ENCODE measurements around the gene RPS21. TPM values are rescaled to one million over a fixed set of nuclear protein-coding genes. Genes with fewer than 3 reads are reported as not detected.

RPS21 gene
- total and polyA plus RNA-seq, 9 of the 15 experiments (the other 6 are each of a cell fraction or from before 2014, with no cell fraction given): 1,380 to 5,647 (median 3,091) TPM

- TF ChIP-seq, protein P1, sequence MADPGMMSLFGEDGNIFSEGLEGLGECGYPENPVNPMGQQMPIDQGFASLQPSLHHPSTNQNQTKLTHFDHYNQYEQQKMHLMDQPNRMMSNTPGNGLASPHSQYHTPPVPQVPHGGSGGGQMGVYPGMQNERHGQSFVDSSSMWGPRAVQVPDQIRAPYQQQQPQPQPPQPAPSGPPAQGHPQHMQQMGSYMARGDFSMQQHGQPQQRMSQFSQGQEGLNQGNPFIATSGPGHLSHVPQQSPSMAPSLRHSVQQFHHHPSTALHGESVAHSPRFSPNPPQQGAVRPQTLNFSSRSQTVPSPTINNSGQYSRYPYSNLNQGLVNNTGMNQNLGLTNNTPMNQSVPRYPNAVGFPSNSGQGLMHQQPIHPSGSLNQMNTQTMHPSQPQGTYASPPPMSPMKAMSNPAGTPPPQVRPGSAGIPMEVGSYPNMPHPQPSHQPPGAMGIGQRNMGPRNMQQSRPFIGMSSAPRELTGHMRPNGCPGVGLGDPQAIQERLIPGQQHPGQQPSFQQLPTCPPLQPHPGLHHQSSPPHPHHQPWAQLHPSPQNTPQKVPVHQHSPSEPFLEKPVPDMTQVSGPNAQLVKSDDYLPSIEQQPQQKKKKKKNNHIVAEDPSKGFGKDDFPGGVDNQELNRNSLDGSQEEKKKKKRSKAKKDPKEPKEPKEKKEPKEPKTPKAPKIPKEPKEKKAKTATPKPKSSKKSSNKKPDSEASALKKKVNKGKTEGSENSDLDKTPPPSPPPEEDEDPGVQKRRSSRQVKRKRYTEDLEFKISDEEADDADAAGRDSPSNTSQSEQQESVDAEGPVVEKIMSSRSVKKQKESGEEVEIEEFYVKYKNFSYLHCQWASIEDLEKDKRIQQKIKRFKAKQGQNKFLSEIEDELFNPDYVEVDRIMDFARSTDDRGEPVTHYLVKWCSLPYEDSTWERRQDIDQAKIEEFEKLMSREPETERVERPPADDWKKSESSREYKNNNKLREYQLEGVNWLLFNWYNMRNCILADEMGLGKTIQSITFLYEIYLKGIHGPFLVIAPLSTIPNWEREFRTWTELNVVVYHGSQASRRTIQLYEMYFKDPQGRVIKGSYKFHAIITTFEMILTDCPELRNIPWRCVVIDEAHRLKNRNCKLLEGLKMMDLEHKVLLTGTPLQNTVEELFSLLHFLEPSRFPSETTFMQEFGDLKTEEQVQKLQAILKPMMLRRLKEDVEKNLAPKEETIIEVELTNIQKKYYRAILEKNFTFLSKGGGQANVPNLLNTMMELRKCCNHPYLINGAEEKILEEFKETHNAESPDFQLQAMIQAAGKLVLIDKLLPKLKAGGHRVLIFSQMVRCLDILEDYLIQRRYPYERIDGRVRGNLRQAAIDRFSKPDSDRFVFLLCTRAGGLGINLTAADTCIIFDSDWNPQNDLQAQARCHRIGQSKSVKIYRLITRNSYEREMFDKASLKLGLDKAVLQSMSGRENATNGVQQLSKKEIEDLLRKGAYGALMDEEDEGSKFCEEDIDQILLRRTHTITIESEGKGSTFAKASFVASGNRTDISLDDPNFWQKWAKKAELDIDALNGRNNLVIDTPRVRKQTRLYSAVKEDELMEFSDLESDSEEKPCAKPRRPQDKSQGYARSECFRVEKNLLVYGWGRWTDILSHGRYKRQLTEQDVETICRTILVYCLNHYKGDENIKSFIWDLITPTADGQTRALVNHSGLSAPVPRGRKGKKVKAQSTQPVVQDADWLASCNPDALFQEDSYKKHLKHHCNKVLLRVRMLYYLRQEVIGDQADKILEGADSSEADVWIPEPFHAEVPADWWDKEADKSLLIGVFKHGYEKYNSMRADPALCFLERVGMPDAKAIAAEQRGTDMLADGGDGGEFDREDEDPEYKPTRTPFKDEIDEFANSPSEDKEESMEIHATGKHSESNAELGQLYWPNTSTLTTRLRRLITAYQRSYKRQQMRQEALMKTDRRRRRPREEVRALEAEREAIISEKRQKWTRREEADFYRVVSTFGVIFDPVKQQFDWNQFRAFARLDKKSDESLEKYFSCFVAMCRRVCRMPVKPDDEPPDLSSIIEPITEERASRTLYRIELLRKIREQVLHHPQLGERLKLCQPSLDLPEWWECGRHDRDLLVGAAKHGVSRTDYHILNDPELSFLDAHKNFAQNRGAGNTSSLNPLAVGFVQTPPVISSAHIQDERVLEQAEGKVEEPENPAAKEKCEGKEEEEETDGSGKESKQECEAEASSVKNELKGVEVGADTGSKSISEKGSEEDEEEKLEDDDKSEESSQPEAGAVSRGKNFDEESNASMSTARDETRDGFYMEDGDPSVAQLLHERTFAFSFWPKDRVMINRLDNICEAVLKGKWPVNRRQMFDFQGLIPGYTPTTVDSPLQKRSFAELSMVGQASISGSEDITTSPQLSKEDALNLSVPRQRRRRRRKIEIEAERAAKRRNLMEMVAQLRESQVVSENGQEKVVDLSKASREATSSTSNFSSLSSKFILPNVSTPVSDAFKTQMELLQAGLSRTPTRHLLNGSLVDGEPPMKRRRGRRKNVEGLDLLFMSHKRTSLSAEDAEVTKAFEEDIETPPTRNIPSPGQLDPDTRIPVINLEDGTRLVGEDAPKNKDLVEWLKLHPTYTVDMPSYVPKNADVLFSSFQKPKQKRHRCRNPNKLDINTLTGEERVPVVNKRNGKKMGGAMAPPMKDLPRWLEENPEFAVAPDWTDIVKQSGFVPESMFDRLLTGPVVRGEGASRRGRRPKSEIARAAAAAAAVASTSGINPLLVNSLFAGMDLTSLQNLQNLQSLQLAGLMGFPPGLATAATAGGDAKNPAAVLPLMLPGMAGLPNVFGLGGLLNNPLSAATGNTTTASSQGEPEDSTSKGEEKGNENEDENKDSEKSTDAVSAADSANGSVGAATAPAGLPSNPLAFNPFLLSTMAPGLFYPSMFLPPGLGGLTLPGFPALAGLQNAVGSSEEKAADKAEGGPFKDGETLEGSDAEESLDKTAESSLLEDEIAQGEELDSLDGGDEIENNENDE (IDR thresholded peaks at IDR 0.05; ENCODE audit: low read depth, low read length): no peak
- TF ChIP-seq, protein P2, sequence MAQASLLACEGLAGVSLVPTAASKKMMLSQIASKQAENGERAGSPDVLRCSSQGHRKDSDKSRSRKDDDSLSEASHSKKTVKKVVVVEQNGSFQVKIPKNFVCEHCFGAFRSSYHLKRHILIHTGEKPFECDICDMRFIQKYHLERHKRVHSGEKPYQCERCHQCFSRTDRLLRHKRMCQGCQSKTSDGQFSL (CRISPR knock-in tag; IDR thresholded peaks at IDR 0.05): no peak
- TF ChIP-seq, protein P2 (tag; IDR thresholded peaks at IDR 0.05): no peak
- TF ChIP-seq CREB3L1 (IDR thresholded peaks at IDR 0.05; ENCODE audit: borderline replicate concordance, low read depth) (no peak), PURB (CRISPR knock-in tag; IDR thresholded peaks at IDR 0.05; ENCODE audit: low read depth) (no peak), MCM3 (IDR thresholded peaks at IDR 0.05) (no peak), NFIC (IDR thresholded peaks at IDR 0.05) (no peak), MYNN (IDR thresholded peaks at IDR 0.05) (0 out of 2 replicates have a peak, but pooled peaks have one; percentile 26), MYNN (CRISPR knock-in tag; IDR thresholded peaks at IDR 0.05) (no peak), PKNOX1 (IDR thresholded peaks at IDR 0.05) (peak; percentile 25; the same call in 1 of the 2 replicates)
Measured at GRCh38 chr20:62381202-62381797, 5.6 kb upstream of the RPS21 start (continued).
